ENCODE data around the gene ICOS.

- TF ChIP-seq, protein P1, sequence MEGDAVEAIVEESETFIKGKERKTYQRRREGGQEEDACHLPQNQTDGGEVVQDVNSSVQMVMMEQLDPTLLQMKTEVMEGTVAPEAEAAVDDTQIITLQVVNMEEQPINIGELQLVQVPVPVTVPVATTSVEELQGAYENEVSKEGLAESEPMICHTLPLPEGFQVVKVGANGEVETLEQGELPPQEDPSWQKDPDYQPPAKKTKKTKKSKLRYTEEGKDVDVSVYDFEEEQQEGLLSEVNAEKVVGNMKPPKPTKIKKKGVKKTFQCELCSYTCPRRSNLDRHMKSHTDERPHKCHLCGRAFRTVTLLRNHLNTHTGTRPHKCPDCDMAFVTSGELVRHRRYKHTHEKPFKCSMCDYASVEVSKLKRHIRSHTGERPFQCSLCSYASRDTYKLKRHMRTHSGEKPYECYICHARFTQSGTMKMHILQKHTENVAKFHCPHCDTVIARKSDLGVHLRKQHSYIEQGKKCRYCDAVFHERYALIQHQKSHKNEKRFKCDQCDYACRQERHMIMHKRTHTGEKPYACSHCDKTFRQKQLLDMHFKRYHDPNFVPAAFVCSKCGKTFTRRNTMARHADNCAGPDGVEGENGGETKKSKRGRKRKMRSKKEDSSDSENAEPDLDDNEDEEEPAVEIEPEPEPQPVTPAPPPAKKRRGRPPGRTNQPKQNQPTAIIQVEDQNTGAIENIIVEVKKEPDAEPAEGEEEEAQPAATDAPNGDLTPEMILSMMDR (conservative IDR thresholded peaks at IDR 0.05; ENCODE audit: low read depth, low read length), result no peak
- no peak for TF ChIP-seq EZH2 (IDR thresholded peaks at IDR 0.05; ENCODE audit: low read length, unreplicated experiment)
Measured at GRCh38 chr2:203889944-203890343, 46.6 kb upstream of the ICOS start.

Measured in PC-3 (cell line).